Thoracic aorta (tissue), 2 donors: ENCODE measurements around the gene MYO1G. TPM values are rescaled to one million over a fixed set of nuclear protein-coding genes. Genes with fewer than 3 reads are reported as not detected.
"Not testable (repeated sequence)": the region's sequence is repeated elsewhere in the genome, so short reads cannot be mapped to it uniquely, and the experiment has no call there.

Source experiments
- ATAC-seq: fragments of 150-250 bp; one replicate; pipeline ENCODE4 v1.8.0; 2017; ENCODE audit warnings: low read depth; ENCODE audit not compliant: insufficient number of reproducible peaks, low FRiP score
- DNase-seq: peaks from one replicate; pipeline ENCODE4 v3.0.0-alpha.2; 2020; ENCODE audit warnings: low spot score
- H3K27ac ChIP-seq, 2 donors: fragments of 200-600 bp; sonication (generic); 1 replicate in 1 of 2; 2 replicates in 1 of 2; pipeline ENCODE4 v1.5.1; 2016; ENCODE audit warnings: mild to moderate bottlenecking in 2 of 2, moderate library complexity in 2 of 2
- H3K27me3 ChIP-seq: fragments of 200-600 bp; sonication (generic); replicated peaks from 2 replicates; pipeline ENCODE4 v1.6.0; 2016; ENCODE audit warnings: mild to moderate bottlenecking; ENCODE audit not compliant: insufficient read depth
- H3K36me3 ChIP-seq: fragments of 200-600 bp; sonication (generic); one replicate; pipeline ENCODE4 v1.5.1; 2016
- H3K4me1 ChIP-seq, 2 donors: fragments of 200-600 bp; sonication (generic); 1 replicate in 1 of 2; 2 replicates in 1 of 2; pipeline versions ENCODE4 v1.5.1 to v1.6.0; 2016; ENCODE audit warnings: low read depth in 2 of 2, mild to moderate bottlenecking in 1 of 2; ENCODE audit not compliant: control insufficient read depth in 1 of 2
- H3K4me3 ChIP-seq: fragments of 200-600 bp; sonication (generic); 2 replicates; pipeline ENCODE4 v1.5.1; 2016; ENCODE audit warnings: mild to moderate bottlenecking
- H3K9me3 ChIP-seq: fragments of 200-600 bp; sonication (generic); 2 replicates; pipeline ENCODE4 v1.5.1; 2016
- total RNA-seq, 2 donors: library from RNA; depleted of rRNA; stranded (reverse); fragments of >200 nt; gene quantifications; one replicate each; pipeline versions ENCODE4 v1.1.0 to v1.2.3, GENCODE V29; 2016
- TF ChIP-seq, protein P1 (sequence below): fragments of 200-600 bp; sonication (generic); IDR thresholded peaks from one replicate; pipeline ENCODE4 v1.5.1; 2019; ENCODE audit warnings: antibody characterized with exemption

MYO1G gene
- total RNA-seq, 2 donors from 2014 or later, result 2.0 to 13.8 TPM

DNA sequence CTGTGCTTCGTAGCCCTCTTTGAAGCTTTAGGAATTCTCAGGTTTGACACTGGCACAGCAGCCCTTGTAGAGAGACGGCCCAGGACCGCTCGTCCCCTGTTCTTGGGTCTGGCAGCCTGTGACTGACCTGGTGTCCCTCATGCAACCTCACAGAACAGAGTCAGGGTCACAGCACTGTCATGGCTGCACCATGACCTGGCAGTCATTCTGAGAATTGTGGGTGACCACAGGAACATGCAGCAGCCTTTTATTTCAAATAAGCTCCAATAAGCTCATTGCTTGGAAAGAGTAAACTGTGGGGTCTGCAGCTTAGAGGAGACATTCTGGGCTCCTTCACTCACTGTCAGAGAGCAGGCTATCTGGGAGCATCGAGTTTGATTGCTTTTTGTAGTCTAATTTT, 42.5 kb downstream of the MYO1G start:
- no peak overlapping the region for H3K4me3 ChIP-seq
- H3K27me3 ChIP-seq, result no peaks in the 10 kb centered on the region
- no peak for DNase-seq
- no peak overlapping the region for H3K27ac ChIP-seq
- H3K4me1 ChIP-seq, result no peaks in the 10 kb centered on the region
- no peaks in the 10 kb centered on the region for H3K36me3 ChIP-seq
- TF ChIP-seq, protein P1, sequence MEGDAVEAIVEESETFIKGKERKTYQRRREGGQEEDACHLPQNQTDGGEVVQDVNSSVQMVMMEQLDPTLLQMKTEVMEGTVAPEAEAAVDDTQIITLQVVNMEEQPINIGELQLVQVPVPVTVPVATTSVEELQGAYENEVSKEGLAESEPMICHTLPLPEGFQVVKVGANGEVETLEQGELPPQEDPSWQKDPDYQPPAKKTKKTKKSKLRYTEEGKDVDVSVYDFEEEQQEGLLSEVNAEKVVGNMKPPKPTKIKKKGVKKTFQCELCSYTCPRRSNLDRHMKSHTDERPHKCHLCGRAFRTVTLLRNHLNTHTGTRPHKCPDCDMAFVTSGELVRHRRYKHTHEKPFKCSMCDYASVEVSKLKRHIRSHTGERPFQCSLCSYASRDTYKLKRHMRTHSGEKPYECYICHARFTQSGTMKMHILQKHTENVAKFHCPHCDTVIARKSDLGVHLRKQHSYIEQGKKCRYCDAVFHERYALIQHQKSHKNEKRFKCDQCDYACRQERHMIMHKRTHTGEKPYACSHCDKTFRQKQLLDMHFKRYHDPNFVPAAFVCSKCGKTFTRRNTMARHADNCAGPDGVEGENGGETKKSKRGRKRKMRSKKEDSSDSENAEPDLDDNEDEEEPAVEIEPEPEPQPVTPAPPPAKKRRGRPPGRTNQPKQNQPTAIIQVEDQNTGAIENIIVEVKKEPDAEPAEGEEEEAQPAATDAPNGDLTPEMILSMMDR, result no peak
- no peak for ATAC-seq
- H3K9me3 ChIP-seq, result no peaks in the 10 kb centered on the region

DNA sequence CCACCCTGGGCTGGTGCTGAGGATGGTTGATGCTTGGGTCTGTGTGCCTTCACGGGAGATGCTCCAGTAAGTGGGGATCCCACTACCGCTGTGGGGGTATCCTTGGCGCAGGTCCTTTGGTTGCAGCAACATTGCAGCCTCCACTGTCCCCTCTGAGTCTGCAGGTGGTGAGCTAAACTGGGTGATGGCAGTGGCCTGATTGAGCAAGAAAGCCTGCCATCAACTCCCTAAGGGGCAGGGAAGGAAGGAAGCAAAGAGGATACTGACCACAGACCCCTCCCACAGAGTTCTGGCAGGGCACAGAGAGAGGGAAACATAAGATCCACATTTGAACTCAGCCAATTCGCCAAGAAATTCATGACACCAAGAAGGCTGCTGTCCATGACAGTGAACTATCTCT, 43.2 kb downstream of the MYO1G start:
- ATAC-seq, result no peak
- no peaks in the 10 kb centered on the region for H3K27me3 ChIP-seq
- H3K27ac ChIP-seq, result no peak overlapping the region
- TF ChIP-seq, protein P1, result no peak
- H3K9me3 ChIP-seq, result no peaks in the 10 kb centered on the region
- H3K4me1 ChIP-seq, result no peaks in the 10 kb centered on the region
- H3K36me3 ChIP-seq, result no peaks in the 10 kb centered on the region
- H3K4me3 ChIP-seq, result no peak overlapping the region
- no peak for DNase-seq

DNA sequence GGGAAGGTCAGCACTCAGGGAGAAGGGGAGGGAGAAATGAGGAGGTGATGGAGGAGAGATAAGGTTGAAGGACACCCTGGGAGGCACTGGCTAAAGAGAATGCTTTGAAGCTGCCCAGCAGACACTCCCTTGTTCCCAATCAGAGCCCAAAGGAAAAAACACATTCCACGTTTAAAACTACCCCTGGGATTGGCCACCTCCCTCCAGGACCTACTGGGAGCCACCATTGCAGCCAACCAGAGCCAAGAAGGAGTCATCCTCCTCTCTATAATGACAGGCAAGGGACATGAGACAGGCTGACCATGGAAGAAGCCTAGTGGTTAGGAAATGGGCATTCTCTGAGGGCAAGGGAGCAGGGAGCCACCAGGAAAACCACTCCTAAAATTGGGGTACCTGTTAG, 43.8 kb downstream of the MYO1G start:
- DNase-seq (no peak), ATAC-seq (no peak)
- Histone ChIP-seq H3K4me3 (no peak overlapping the region), H3K27me3 (no peaks in the 10 kb centered on the region), H3K27ac (no peak overlapping the region), H3K9me3 (no peaks in the 10 kb centered on the region), H3K4me1 (no peaks in the 10 kb centered on the region), H3K36me3 (no peaks in the 10 kb centered on the region)
- TF ChIP-seq, protein P1, result no peak

DNA sequence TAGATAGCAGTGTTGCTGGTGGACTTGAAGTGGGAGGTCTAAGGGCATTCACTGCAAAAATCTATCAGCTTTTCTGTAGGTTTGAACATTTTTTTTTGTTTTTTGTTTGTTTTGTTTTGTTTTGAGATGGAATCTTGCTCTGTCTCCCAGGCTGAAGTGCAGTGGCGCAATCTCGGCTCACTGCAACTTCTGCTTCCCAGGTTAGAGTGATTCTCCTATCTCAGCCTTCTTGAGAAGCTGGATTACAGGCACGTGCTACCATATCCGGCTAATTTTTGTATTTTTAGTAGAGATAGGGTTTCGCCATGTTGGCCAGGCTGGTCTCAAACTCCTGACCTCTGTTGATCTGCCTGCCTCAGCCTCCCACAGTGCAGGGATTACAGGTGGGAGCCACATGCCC, 44.3 kb downstream of the MYO1G start:
- ATAC-seq, H3K4me1 ChIP-seq, H3K9me3 ChIP-seq, H3K4me3 ChIP-seq, DNase-seq, H3K27ac ChIP-seq, H3K36me3 ChIP-seq, H3K27me3 ChIP-seq: not testable (repeated sequence)

DNA sequence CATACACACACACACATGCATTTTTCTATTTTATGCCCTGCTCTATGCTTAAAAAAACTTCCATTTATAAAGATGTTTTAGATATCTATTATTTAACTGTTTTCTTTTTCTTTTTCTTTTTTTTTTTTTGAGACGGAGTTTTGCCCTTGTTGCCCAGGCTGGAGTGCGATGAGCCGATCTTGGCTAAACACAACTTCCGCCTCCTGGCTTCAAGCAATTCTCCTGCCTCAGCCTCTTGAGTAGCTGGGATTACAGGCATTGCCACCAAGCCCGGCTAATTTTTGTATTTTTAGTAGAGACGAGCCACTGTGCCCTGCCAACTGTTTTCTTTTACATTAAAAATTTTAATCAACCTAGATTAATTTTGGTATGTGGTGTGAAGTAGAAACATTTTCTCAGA, 47.9 kb downstream of the MYO1G start:
- DNase-seq, result no peak
- TF ChIP-seq, protein P1, result no peak

DNA sequence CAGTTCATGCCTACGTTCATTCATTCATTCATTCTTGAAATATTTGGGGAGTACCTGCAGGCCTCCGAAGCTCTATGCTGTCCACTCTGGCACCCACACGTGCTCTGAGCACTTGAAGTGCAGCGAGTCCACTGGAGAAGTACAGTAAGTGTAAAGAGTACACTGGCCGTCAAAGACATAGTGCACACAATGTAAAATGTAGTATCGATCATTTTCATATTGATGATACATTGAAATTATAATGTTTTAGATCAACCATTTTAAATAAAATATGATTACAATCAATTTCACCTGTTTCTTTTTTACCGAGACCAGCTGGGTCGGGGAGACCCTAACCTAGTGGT, 56.5 kb downstream of the MYO1G start:
- ATAC-seq, result no peak
- Histone ChIP-seq H3K27ac (no peak overlapping the region), H3K4me1 (no peaks in the 10 kb centered on the region), H3K9me3 (no peaks in the 10 kb centered on the region), H3K27me3 (no peaks in the 10 kb centered on the region), H3K4me3 (no peak overlapping the region), H3K36me3 (no peaks in the 10 kb centered on the region)
- TF ChIP-seq, protein P1, result peak; percentile 15
- DNase-seq, result no peak

More for the DNA sequence above, 47.9 kb downstream of the MYO1G start:
- Histone ChIP-seq H3K4me1 (no peaks in the 10 kb centered on the region), H3K4me3 (no peak overlapping the region), H3K27ac (no peak overlapping the region), H3K36me3 (no peaks in the 10 kb centered on the region), H3K27me3 (no peaks in the 10 kb centered on the region), H3K9me3 (no peaks in the 10 kb centered on the region)
- no peak for ATAC-seq
